Hematopoietic multipotent progenitor cell treated with erythropoietin and hydrocortisone succinate and interleukin-3 and kit ligand, for 8 days (in vitro differentiated cells): ENCODE results near the gene POLR2I.
"Not testable (repeated sequence)": the region's sequence is repeated elsewhere in the genome, so short reads cannot be mapped to it uniquely, and the experiment has no call there.

Experiments used
- DNase-seq: peaks from one replicate; pipeline ENCODE4 v3.0.0-alpha.2; 2015

POLR2I gene

DNA sequence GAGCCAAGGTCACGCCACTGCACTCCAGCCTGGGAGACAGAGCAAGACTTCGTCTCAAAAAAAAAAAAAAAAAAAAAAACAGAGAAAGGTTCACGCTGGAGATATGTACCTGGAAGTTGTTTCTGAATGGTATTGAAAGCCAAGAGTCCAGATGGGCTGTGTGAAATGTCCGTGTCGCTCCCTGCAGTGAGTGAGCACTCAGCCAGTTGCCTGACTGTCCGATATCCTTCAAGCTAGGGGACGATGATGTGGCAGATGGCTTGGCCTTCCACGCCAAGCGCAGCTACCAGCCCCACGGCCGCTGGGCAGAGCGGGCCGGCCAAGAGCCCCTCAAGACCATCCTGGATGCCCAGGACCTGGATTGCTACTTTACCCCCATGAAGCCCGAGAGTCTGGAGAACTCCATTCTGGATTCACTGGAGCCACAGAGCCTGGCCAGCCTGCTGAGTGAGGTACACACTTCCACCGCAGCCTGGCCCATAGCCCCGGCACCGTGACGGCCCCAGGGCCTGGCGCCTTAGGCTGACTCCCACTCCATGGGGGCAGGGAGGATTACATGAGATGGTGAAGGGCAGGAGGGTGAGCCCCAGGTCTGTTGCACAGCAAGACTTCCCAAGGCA, 15.4 kb downstream of the POLR2I start:
- DNase-seq, result no peak

DNA sequence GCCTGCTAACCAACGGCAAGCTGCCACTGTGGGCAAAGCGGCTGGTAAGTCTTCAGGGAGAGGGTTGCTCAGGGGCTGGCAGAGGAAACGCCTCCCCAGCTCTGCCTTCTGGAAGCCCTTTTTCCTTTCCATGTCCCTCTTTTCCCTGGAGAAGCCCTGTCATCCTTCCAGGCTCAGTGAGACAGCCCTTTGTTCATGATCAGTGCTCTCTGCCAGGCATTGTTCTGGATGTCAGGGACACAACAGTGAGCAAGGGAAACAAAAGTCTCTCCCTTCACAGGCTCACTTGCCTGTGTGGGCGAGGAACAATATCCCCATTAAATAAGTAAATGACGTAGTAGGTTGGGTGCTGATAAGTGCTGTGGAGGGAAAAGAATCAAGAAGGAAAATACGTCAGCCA, 17.6 kb downstream of the POLR2I start:
- DNase-seq, result no peak

DNA sequence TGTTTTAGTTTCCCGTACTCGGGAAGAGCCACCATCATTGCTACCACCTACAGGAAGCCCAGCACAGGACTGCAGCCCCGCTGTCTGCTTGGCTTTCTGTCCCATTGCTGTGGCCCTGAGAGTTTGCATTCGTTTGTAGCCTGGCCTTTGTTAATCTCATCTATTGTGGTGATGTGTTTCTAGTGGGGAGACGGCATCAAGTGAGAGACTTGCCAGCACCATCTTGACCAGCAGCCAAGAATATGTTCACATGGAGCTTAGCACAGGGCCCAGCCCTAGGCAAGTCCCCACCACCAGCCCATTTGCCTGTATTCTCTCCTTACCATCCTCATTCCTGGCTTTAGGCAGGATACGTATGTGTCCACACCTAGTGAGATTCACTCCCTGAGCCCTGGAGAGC, 21.0 kb downstream of the POLR2I start:
- DNase-seq, result no peak

DNA sequence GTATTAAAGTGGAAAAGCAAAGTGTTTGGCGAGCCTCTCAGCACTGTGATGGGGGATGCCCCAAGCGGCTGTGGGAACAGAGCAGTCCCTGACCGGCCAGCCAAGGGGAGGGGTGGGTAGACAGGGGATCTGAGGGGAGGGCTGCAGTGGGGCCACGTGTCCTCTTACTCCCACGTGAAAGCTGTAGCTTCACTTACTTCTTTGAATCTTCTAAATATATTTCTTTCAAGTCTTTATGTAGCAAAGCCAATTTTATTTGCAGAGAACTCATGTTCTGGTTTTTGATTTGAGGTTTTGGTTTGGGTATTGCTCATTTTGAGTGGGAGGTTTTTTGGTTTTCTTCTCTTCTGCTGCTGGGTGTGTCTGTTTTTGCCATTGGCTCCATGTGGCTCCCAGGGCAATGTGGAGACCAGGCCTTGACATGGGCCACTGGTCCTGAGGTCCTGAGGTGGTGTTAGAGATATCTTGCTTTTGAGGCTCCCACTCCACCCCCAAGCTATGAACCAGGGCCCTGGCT, 21.5 kb downstream of the POLR2I start:
- no peak for DNase-seq

DNA sequence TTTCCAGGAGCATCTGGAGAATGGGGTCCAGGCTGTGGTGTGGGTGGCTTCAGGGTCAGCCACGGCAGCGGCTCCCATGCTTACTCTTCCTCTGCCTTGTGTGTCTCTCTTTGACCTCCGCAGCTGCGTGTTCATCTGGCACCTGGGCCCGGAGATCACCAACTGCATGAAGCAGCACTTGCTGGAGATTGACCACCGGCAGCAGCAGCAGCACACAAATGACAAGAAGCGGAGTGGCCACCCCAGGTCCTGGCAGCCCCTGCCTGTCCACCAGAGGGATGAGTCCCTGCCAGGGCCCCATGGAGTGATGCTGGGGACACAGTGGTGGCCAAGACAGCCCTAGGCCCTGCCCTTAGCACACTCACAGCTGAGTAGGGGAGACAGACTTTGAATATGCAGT, 22.1 kb downstream of the POLR2I start:
- no peak for DNase-seq

DNA sequence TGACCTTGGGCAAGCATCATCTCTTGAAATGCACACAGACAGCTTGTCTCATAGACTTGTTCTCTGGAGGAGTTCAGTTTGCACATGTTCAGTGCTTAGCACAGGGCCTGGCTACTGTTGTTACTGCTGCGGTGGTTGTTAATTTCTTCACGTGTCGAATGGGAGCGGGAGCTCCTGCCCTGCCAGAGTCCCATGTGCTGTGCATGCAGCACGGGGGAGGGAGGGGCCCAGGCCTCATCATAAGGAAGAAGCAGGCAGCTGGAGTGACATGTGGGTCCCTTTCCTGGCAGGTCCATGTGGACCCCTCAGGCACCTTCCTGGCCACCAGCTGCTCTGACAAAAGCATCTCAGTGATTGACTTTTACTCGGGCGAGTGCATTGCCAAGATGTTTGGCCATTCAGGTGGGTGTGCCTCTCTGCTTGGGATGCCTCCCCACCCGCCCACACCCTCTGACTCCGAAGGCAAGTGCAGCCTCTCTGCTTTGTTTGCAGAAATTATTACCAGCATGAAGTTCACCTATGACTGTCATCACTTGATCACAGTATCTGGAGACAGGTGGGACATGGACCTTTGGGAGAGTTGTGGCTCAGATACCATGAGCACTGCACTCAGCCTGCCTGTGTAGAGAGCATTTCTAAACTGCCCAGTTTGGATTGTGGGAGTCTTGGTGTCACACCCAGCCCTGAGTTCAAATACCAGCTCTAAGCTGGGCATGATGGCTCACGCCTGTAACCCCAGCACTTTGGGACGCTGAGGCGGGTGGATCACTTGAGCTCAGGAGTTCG, 23.6 kb downstream of the POLR2I start:
- DNase-seq, result no peak

DNA sequence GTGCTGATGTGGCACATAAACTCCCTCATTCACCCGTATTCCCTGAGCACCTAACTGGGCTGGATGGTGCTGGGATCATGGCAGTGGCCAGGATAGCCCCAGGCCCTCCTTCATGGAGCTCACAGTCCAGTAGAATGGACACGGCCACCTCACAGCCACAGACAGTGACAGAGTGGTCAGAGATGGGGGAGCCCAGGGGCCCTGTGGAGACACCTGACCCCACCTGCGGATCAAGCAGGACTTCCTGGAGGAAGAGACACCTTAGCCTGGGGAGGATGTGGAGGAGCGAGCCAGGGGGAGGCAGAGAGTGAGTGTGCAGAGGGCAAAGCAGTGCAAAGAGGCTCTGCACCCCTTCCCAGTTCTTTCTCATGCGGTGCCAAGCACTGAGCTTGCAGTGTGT, 24.8 kb downstream of the POLR2I start:
- DNase-seq, result no peak

DNA sequence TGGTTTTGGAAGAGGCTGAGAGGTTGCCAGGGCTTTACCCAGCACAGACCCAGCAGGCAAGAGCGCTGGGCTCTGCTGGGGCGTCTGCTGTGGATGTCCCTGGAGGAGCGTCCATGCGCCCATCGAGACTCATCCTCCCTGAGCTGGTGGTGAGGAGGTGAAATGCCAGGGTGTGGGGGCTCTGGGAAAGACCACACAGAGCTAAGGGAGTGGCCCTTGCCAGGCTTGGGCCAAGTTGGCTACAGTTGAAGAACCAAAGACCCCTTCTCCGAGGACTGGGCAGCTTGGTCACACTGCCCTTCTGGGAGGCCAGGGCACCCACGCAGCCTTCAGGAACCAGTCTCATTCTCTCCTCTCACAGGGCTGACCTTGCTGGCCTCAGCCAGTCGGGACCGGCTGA, 28.3 kb downstream of the POLR2I start:
- DNase-seq, result no peak

DNA sequence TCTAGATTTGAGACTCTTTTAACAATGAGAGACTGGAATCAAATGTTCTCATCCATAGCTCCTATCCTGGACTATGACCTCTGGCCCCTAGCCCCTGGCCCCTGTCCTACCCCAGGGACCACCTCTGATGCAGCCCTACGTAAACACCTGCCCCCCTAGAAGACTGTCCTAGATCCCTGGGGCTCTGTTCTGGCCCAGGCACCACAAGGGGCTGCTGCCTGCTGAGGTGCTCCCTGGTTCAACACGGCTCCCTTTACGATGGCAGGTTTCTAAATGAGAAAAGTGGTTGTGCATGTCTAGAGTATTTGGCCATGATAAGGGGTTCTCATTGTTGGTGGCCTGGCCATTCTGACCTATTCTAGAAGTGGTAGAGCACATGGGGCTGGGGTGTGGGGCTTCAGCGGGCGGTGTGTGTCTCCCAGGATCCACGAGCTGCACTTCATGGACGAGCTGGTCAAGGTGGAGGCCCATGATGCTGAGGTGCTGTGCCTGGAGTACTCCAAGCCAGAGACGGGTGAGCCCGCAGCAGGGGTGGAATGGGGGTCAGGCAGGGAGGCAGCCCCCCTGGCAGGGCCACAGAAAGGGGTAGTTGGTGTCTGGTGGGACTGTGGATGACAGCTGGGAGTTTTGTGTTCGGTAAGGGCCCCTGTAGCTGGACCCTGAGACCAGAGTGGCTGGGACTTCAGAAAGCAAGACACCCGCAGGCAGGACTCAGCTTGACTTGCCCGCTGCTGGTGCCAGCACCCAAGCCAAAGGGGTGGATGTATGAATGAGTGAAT, 30.3 kb downstream of the POLR2I start:
- no peak for DNase-seq

DNA sequence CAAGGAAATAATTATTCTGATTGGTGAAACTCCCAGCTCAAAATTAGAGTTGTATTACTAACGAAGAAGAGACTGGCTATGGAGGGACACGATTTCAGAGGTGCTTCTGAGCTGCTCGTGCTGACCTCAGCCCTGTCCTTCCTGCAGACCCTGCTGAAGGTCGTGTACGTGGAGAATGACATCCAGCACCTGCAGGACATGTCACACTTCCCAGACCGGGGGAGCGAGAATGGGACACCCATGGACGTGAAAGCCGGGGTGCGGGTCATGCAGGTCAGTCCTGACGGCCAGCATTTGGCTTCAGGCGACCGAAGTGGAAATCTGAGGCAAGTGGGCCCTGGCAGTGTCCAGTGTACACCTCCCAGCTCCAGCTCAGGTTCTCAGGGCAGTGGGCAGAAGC, 31.8 kb downstream of the POLR2I start:
- no peak for DNase-seq

DNA sequence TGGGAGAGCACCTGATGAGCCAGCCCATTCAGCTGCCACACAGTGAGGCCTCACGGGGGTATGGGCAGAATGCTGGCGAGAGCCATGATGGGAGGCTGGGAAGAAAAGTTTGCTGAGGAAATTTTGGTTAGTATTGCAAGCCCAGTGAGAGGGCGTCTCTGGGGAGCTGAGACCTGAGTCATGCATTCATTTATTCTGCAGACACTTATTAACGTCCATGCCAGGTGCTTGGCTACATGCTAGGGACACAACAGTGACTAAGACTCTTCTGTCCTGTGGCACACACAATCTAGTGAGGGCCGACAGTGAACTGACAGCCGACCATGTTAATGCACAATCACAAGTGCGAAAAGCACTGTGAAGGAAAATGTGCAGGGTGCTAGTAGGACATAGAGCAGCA, 32.8 kb downstream of the POLR2I start:
- DNase-seq, result no peak

DNA sequence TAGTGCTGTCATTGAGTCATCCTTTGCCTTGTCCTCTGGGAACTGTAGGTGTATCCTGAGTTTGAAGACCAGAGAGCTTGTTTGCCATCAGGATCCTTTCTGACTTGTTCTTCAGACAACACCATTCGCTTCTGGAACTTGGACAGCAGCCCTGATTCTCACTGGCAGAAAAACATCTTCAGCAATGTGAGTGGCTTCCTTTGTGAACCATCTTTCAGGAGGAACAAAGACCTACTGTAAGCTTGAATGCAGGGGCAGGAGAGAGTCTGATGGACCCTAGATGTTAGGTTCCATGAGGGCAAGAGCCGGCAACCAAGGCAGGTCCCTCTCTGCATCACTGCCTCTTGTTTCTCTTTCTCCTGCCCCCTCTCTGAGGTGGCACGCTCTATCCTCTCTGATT, 33.3 kb downstream of the POLR2I start:
- no peak for DNase-seq

DNA sequence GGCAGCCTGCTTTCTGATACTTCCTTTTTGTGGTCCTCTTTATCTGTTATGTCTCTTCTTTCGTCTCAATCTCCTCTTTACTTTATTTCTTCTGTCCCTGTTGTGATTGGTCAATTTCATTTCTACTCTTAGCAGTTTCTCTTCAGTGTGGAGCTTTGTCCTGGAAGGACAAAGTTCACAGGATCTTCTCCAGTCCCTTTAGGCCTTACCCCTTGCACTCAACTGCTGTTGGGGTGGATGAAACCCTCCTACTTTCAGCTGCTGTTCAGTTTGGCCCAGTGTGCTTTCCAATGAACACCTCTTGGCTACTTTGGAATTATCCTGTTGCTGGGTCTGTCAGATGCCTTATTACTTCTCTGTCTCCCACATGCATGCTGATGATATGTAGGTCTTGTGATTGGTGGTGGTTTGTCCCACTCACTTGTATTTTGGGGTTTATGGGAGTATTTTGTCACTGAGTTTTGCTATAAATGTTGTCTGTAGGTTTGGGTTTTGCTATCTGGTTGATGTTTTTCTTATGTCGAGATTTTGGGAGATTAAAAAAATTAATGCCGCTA, 35.2 kb downstream of the POLR2I start:
- no peak for DNase-seq

DNA sequence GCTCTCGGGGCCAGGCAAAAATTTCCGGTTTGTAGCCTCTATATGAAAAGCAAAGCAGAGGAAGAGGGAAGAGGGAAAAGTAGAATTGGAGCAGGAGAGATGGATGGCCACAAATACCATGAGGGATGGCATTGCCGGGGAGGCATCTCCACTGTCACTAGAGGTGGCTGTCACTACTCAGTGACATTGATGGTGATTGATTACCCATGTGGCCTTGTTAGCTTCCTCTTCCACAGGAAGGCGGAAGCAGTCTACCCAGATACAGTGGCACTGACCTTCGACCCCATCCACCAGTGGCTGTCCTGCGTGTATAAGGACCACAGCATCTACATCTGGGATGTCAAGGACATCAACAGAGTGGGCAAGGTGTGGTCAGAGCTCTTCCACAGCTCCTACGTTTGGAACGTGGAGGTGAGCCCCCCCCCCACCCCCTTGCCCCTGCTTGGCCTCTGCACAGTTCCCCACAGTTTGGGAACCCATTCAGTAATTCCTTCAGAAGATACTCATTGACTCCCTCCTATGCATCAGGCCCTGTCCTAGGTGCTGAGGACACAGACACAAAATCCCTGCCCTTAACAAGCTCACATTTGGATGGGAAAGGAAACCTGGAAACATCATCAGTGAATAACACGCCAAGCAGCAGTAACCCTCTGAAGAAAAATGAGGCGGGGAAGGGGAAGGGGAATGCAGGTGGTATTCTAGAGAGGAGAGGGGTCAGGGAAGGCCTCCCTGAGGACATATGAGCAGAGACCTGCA, 41.4 kb downstream of the POLR2I start:
- no peak for DNase-seq

DNA sequence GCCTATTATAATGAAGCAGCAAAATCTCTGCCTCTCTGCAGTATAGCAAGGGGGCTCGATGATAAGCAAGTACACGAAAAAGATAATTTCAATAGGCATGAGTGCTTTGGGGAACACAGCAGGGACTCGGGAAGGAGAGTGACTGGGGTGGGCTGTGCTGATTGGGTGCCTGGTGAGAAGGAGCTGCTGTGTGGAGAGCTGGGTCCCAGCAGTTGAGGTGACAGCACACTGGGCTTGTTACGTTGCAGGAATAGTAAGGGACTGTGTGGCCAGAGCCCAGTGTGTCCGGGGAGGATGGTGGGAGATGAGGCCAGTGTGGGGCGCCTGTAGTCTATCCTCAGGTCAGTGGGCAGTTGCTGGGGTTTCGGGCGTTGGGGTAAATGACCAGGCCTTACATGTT, 42.6 kb downstream of the POLR2I start:
- DNase-seq, result no peak

DNA sequence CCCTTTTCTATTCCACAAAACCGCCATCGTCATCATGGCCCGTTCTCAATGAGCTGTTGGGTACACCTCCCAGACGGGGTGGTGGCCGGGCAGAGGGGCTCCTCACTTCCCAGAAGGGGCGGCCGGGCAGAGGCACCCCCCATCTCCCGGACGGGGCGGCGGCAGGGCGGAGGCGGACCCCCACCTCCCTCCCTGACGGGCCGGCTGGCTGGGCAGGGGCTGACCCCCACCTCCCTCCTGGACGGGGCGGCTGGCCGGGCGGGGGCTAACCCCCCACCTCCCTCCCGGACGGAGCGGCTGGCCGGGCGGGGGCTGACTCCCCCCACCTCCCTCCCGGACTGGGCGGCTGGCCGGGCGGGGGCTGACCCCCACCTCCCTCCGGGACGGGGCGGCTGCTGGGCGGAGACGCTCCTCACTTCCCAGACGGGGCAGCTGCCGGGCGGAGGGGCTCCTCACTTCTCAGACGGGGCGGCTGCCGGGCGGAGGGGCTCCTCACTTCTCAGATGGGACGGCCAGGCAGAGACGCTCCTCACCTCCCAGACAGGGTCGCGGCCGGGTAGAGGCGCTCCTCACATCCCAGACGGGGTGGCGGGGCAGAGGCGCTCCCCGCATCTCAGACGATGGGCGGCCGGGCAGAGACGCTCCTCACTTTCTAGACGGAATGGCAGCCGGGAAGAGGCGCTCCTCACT, 45.7 kb downstream of the POLR2I start:
- DNase-seq, result not testable (repeated sequence)

DNA sequence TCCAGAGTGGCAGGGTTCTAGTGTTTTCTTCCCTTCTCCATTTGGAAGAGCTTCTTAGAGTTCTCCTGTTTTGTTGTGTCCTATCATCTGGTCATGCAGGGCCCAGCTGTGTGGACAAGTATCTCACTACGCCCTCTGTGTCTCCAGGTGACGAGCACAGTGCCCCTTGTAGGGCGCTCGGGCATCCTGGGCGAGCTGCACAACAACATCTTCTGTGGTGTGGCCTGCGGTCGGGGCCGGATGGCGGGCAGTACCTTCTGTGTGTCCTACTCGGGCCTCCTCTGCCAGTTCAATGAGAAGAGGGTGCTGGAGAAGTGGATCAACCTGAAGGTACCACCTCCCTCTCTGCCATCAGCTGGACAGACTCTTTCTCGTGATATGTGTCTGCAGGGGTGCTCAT, 47.0 kb downstream of the POLR2I start:
- no peak for DNase-seq

DNA sequence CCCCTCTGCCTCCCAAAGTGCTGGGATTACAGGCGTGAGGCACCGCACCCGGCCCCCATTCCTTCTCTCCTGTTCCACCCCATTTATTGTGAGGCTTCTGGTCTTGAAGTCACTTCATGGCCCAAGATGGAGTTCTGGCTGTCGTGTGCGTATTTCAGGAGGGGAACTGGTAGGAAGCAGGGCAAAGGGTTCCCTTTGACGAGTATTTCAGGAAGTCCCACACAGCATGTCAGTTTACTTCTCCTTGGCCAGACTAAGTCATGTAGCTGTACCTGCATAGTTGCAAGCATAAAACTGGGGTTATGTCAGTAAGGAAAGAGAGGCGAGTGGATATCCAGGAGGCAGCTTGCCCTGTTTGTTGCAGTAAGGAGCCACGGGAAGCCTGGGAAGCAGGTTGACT, 49.8 kb downstream of the POLR2I start:
- DNase-seq, result no peak
